A673 (cell line): ENCODE results near the gene BAG2.

Experiments used
- EZH2 ChIP-seq: fragments of 200-600 bp; sonication (generic); IDR thresholded peaks from 2 replicates; pipeline ENCODE4 v1.6.1; 2017; ENCODE audit warnings: borderline replicate concordance, low read depth, mild to moderate bottlenecking, mixed read lengths, antibody characterized with exemption, low read length; ENCODE audit not compliant: poor library complexity, severe bottlenecking
- TF ChIP-seq, protein P1 (sequence below): fragments of 300-800, 200-600 bp; sonication (generic); conservative IDR thresholded peaks from 2 replicates; pipeline ENCODE4 v1.5.1; 2017; ENCODE audit warnings: low read depth, mild to moderate bottlenecking, antibody characterized with exemption, low read length, moderate library complexity, mixed read lengths

- TF ChIP-seq, protein P1, sequence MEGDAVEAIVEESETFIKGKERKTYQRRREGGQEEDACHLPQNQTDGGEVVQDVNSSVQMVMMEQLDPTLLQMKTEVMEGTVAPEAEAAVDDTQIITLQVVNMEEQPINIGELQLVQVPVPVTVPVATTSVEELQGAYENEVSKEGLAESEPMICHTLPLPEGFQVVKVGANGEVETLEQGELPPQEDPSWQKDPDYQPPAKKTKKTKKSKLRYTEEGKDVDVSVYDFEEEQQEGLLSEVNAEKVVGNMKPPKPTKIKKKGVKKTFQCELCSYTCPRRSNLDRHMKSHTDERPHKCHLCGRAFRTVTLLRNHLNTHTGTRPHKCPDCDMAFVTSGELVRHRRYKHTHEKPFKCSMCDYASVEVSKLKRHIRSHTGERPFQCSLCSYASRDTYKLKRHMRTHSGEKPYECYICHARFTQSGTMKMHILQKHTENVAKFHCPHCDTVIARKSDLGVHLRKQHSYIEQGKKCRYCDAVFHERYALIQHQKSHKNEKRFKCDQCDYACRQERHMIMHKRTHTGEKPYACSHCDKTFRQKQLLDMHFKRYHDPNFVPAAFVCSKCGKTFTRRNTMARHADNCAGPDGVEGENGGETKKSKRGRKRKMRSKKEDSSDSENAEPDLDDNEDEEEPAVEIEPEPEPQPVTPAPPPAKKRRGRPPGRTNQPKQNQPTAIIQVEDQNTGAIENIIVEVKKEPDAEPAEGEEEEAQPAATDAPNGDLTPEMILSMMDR: no peak
- TF ChIP-seq EZH2: no peak
Measured at GRCh38 chr6:57172136-57173055, at the start of gene BAG2.
